ENCODE data around the gene RPS26. TPM values are rescaled to one million over a fixed set of nuclear protein-coding genes. Genes with fewer than 3 reads are reported as not detected.

The RPS26 gene
- 10 to 100 TPM; 28.8 to 81.1 (median 34.5) TPM for total RNA-seq
- long read RNA-seq, donor 1, transcript RPS26-204 (4 exons, 1,140 nt): major isoform, 7 of 11 reads
- long read RNA-seq, donor 1, partial matches to known transcripts: 1 of 11 reads
- long read RNA-seq, donor 1, other reads (novel, unspliced or antisense): 1 of 11 reads
- long read RNA-seq, donor 2, transcript RPS26-204 (4 exons, 1,140 nt): major isoform, 6 of 14 reads
- long read RNA-seq, donor 2, transcript RPS26-202 (3 exons, 1,204 nt): minor isoform, 5 of 14 reads
- long read RNA-seq, donor 2, partial matches to known transcripts: 1 of 14 reads
- long read RNA-seq, donor 2, other reads (novel, unspliced or antisense): 2 of 14 reads

GRCh38 chr12:56041552-56042429 lies at the start of gene RPS26:
Gene RPS26 (plus strand): TSS chr12:56041918. CDS start chr12:56042167, 249 bp downstream.
- no peaks in the 10 kb centered on the region for H3K9me3 ChIP-seq
- peak; percentile 17 for TF ChIP-seq CTCF (IDR thresholded peaks at IDR 0.05)

GRCh38 chr12:55993230-55993853 lies 48.4 kb upstream of the RPS26 start:
- H3K36me3 ChIP-seq (ENCODE audit: low read depth): peaks cover 5% of the 10 kb centered on the region
- no peaks in the 10 kb centered on the region for H3K9me3 ChIP-seq
- intact Hi-C loops (cut with DNase I, micrococcal nuclease): loop anchor here in 1 of 2 donors (5.0 kb wide), 1 partner anchor 39 kb away; no protein-coding TSS in a partner anchor
- TF ChIP-seq CTCF (IDR thresholded peaks at IDR 0.05): no peak
- ATAC-seq (no peak), DNase-seq (no peak)
- H3K4me3 ChIP-seq: no peak overlapping the region
- H3K4me1 ChIP-seq (ENCODE audit: low read depth): no peaks in the 10 kb centered on the region

More at GRCh38 chr12:56041552-56042429, at the start of gene RPS26:
- peak; percentile 94 for ATAC-seq
- no peaks in the 10 kb centered on the region for H3K36me3 ChIP-seq (ENCODE audit: low read depth)
- H3K4me1 ChIP-seq (ENCODE audit: low read depth): peaks cover 20% of the 10 kb centered on the region
- intact Hi-C loops (cut with DNase I, micrococcal nuclease): no loop called here
- DNase-seq: peak; percentile 94 to 97 (median 95)
- peak within 1 kb of the TSS; percentile 70 for H3K4me3 ChIP-seq

- DNase-seq (no peak), ATAC-seq (no peak)
- no peak for TF ChIP-seq CTCF (IDR thresholded peaks at IDR 0.05)
- H3K4me1 ChIP-seq (ENCODE audit: low read depth): peaks cover under 1% of the 10 kb centered on the region
- no peaks in the 10 kb centered on the region for H3K9me3 ChIP-seq
- peaks cover 5% of the 10 kb centered on the region for H3K36me3 ChIP-seq (ENCODE audit: low read depth)
- H3K4me3 ChIP-seq: no peak overlapping the region
- intact Hi-C loops (cut with DNase I, micrococcal nuclease): no loop called here
Observed at GRCh38 chr12:55995366-55995765, 46.4 kb upstream of the RPS26 start.

- Histone ChIP-seq H3K9me3 (no peaks in the 10 kb centered on the region), H3K4me1 (ENCODE audit: low read depth) (peaks cover 7% of the 10 kb centered on the region), H3K4me3 (peak overlapping the region; percentile 39), H3K36me3 (ENCODE audit: low read depth) (peaks cover 3% of the 10 kb centered on the region)
- peak; percentile 61 for TF ChIP-seq CTCF (IDR thresholded peaks at IDR 0.05)
- DNase-seq: peak in 2 of 3 donors; percentile 51 to 59
- intact Hi-C loops (cut with DNase I, micrococcal nuclease): no loop called here
- ATAC-seq: peak; percentile 65
Observed at GRCh38 chr12:55996201-55996714, 45.5 kb upstream of the RPS26 start.
